Stimulated activated CD8-positive, alpha-beta memory T cell treated with anti-CD3 and anti-CD28 coated beads, Interleukin-15, amount 100 ng/mL, for 24 hours (primary cell): ENCODE measurements around the gene PLSCR2.
"Not testable (repeated sequence)": the region's sequence is repeated elsewhere in the genome, so short reads cannot be mapped to it uniquely, and the experiment has no call there.

ENCODE experiments used
- DNase-seq: peaks from one replicate; pipeline ENCODE4 v3.0.0-alpha.2; 2020; ENCODE audit warnings: low read depth

PLSCR2 gene

DNA sequence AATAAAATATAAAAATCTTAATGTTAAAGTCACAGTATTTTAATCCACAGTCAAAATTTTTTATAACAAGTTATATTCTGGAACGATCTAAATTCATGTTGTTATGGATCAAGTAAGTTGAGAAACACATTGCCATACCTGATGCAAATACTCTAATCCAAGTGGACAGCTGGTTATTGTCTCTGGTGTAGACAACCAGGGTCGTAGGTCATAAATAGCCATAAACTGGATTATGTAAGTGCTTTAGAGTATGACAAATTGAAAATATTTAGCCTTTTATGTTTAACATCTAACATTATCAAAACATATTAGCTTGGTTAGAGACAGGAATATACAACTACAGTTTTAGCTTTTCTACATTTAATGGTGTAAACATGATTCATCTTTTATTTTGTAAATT lies 53.0 kb downstream of the PLSCR2 start:
- DNase-seq, result no peak

DNA sequence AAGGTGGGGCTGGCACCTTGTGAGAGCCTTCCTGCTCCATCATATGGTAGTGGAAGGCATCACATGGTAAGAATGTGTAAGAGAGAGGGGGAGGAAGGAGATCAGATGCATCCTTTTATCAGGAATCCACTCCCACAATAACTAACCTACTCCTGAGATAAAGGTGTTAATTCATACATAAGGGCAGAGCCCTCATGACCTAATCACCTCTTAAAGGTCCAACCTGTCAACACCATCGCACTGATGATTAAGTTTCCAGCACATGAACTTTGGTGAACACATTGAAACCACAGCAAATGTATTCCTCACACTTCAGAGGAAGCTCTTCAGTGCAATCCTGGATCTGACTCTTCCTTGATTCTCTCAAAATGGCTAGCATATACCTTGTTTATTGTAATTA lies 55.4 kb downstream of the PLSCR2 start:
- no peak for DNase-seq

GRCh38 chr3:146412711-146413110 lies 56.6 kb downstream of the PLSCR2 start:
- DNase-seq, result not testable (repeated sequence)

- no peak for DNase-seq
Observed at GRCh38 chr3:146407956-146408355, 61.4 kb downstream of the PLSCR2 start.

- DNase-seq, result no peak
Observed at GRCh38 chr3:146404436-146404835, 64.9 kb downstream of the PLSCR2 start.

- no peak for DNase-seq
Observed at GRCh38 chr3:146403792-146404191, 65.6 kb downstream of the PLSCR2 start.

- no peak for DNase-seq
Observed at GRCh38 chr3:146396792-146397191, 72.6 kb downstream of the PLSCR2 start.

DNA sequence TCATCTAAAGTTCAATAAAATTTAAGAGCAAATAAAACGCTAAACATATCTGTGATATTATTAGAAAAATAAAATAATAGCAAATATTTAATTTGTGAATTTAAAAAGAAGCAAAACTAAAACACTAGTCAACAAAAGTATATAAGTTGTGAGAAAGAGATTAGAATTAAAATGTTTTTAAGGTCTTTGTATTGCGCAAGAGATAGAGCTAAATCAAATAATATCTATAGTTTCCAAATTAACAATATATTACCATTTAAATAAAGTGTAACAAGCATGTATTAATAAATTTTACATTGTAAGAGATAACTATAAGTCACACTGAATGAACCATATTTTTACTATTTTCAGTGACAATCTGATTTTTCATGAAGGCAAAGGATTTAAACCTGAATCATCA lies 74.2 kb downstream of the PLSCR2 start:
- no peak for DNase-seq

- DNase-seq, result no peak
Observed at GRCh38 chr3:146390957-146391356, 78.4 kb downstream of the PLSCR2 start.

- no peak for DNase-seq
Observed at GRCh38 chr3:146390006-146390772, 79.2 kb downstream of the PLSCR2 start.

DNA sequence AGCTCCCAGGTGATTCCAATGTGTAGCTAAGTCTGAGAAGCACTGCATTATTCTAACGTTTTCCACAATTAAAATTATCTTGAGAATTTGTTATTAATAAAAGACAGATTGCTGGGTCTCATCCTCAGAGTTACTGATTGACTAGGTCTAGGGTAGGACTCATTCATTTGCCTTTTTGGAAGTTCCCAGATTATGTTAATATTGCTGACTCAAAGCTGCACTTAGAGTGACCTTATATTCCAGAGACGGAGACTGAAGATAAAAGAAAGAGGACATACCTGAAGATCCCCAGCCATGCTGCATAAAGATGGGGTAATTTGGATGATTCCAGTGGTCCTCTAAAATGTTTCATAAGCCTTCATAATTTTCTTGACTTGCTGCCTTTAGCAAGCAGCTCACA lies 81.8 kb downstream of the PLSCR2 start:
- DNase-seq, result no peak

DNA sequence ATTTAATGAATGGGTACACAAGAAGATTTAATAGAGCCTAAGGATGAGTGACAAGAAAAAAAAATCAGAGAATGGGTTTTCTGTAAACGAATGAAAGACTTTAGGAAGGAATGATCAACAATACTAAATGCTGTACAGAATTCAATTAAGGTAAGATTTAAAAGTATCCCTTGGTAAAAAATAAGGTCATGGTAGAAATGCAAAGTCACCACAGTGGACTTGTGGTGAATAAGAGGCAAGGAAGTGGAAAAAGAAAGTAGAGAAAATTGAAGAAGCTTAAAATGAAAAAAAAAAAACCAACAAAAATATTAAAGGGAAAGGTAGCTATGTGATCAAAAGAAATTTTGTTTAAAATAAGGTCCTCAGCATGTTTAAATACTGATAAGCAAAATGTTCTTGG lies 82.4 kb downstream of the PLSCR2 start:
- DNase-seq, result no peak

GRCh38 chr3:146384786-146385185 lies 84.6 kb downstream of the PLSCR2 start:
- DNase-seq, result no peak
